HFF-Myc (cell line): ENCODE data around the gene ASMTL.
"Not testable (repeated sequence)": the region's sequence is repeated elsewhere in the genome, so short reads cannot be mapped to it uniquely, and the experiment has no call there.

Experiments used
- DNase-seq: peaks from one replicate; pipeline ENCODE4 v3.0.0-alpha.2; 2011; ENCODE audit warnings: low read depth; ENCODE audit errors: extremely low read depth
- H3K4me3 ChIP-seq: replicated peaks from 2 replicates; pipeline ENCODE4 v1.5.1; 2011; ENCODE audit warnings: low read depth, mild to moderate bottlenecking, control low read depth, low read length
- CTCF ChIP-seq: IDR thresholded peaks from 2 replicates; pipeline ENCODE4 v1.5.1; 2012; ENCODE audit warnings: mild to moderate bottlenecking, low read depth, low read length, control low read depth; ENCODE audit errors: missing control alignments

The ASMTL gene

DNA sequence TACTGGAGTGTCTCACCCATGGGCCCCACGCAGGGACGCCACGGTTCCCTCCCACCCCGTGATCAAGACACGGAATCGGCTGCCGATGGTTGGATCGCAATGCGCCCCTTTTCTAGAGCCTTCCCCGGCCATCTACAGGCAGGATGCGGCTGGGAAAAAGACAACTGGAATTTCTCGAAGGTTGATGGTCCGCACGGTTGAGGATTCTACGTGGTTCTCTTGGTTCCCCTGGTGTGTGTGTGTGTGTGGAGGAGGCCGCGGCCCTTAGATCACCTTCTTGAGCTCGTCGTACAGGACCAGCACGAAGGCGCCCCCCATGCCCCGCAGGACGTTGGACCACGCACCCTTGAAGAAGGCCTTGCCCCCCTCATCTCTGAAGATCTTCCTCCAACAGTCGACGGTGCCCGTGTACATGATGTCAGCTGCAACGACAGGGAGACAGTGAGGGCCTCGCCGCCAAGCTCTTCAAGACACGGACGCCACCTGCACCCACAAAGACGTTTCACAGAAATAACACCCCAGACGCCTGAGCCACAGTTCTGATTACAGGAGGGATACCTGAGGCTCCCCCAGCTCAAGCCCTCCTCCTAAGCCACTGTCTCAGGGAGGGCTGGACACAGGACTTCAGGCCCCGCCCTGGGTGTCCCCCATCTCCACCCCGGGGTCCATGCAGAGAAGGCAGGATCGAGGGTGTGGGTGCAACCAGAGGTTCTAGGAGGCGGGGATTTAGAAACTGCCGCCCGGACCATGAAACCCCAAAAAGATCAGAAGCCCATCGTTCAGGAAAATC lies 66.2 kb downstream of the ASMTL start:
- no peak for DNase-seq
- no peak for TF ChIP-seq CTCF
- H3K4me3 ChIP-seq: no peak overlapping the region

GRCh38 chrX:1385253-1386223 lies 67.2 kb downstream of the ASMTL start:
- no peak overlapping the region for H3K4me3 ChIP-seq
- TF ChIP-seq CTCF: no peak
- DNase-seq: no peak

- DNase-seq: no peak
- no peak for TF ChIP-seq CTCF
- no peak overlapping the region for H3K4me3 ChIP-seq
Measured at GRCh38 chrX:1384658-1385252, 68.0 kb downstream of the ASMTL start.

- TF ChIP-seq CTCF: no peak
- no peak for DNase-seq
- no peak overlapping the region for H3K4me3 ChIP-seq
Measured at GRCh38 chrX:1380672-1381233, 72.0 kb downstream of the ASMTL start.

DNA sequence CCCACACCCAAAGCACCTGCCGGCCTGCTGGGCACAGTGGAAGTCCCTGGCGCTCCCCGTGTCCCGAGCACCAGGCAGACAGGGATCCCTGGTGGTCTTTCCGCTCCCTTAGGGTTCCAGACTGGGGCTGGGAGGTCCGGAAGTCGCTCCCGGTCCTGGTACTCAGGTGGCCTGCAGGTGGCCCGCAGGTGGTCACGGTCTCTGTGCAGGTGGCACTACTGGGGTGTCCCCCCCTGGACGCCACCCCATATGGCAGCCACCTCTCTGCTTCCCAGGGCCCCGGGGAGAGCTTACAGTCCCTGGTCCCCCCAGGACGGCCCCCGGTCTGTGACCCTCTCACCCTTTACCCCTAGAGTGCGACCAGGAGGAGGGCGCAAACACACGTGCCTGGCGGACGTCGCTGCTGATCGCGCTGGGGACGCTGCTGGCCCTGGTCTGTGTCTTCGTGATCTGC lies 74.4 kb downstream of the ASMTL start:
- DNase-seq: no peak
- H3K4me3 ChIP-seq: no peak overlapping the region
- no peak for TF ChIP-seq CTCF

GRCh38 chrX:1368385-1368698 lies 84.4 kb downstream of the ASMTL start:
- H3K4me3 ChIP-seq: no peak overlapping the region
- no peak for TF ChIP-seq CTCF
- DNase-seq: no peak

DNA sequence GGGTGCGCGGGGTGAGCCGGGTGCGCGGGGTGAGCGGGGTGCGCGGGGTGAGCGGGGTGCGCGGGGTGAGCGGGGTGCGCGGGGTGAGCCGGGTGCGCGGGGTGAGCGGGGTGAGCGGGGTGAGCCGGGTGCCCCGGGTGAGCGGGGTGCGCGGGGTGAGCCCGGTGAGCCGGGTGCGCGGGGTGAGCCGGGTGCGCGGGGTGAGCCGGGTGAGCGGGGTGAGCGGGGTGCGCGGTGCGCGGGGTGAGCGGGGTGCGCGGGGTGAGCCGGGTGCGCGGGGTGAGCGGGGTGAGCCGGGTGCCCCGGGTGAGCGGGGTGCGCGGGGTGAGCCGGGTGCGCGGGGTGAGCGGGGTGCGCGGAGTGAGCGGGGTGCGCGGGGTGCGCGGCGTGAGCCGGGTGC lies 86.3 kb downstream of the ASMTL start:
- not testable (repeated sequence) for H3K4me3 ChIP-seq, DNase-seq
